Measurements from ENCODE around the gene AIFM3.

Gene AIFM3

GRCh38 chr22:20978419-20978818 lies 11.4 kb downstream of the AIFM3 start:
- Histone ChIP-seq H3K9me3 (ENCODE audit: control insufficient read depth, insufficient read depth, low read depth, low read length) (peaks cover 12% of the 10 kb centered on the region), H3K27me3 (ENCODE audit: control insufficient read depth, insufficient read depth, low read length) (peaks cover 61% of the 10 kb centered on the region), H3K4me3 (ENCODE audit: low read depth, low read length) (0 out of 2 replicates have a peak overlapping the region, but pooled peaks have one; percentile 45), H3K4me1 (ENCODE audit: control insufficient read depth, insufficient read depth, low read length) (peaks cover 16% of the 10 kb centered on the region), H3K9ac (ENCODE audit: low read length) (no peak overlapping the region), H3K36me3 (ENCODE audit: control insufficient read depth, insufficient read depth, low read length) (no peaks in the 10 kb centered on the region), H3K27ac (ENCODE audit: low read depth, low read length) (no peak overlapping the region)

- Histone ChIP-seq H3K36me3 (ENCODE audit: control insufficient read depth, insufficient read depth, low read length) (0 out of 2 replicates have a peak, but pooled peaks cover 5% of the 10 kb centered on the region), H3K27ac (ENCODE audit: low read depth, low read length) (no peak overlapping the region), H3K27me3 (ENCODE audit: control insufficient read depth, insufficient read depth, low read length) (peaks cover 54% of the 10 kb centered on the region), H3K4me1 (ENCODE audit: control insufficient read depth, insufficient read depth, low read length) (peaks cover 16% of the 10 kb centered on the region), H3K9me3 (ENCODE audit: control insufficient read depth, insufficient read depth, low read depth, low read length) (peaks cover 12% of the 10 kb centered on the region), H3K4me3 (ENCODE audit: low read depth, low read length) (peak overlapping the region; percentile 45), H3K9ac (ENCODE audit: low read length) (peak overlapping the region; percentile 28)
Measured at GRCh38 chr22:20979243-20979809, 12.3 kb downstream of the AIFM3 start.

DNA sequence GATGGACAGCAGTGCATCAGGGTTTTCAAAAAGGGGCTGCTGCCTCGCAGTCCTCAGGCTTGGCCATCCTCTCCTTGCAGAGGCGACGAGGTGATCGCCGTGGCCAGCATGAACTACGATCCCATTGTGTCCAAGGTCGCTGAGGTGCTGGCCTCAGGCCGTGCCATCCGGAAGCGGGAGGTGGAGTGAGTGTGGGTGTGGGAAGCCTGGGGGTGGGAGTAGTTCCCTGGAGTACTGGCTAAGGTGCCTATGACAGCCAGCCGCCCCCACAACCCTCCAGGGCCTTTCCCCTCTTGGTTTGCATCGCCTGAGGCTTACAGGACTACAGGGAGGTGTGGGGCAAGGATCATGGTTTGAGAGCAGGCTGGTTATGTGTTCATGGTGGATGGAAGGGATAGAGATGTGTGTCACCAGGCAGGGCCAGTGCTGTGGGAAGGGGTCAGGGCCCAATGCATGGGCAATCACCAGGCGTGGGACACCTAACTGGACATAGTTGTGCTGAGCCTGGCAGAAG lies 12.9 kb downstream of the AIFM3 start:
- Histone ChIP-seq H3K36me3 (ENCODE audit: control insufficient read depth, insufficient read depth, low read length) (0 out of 2 replicates have a peak, but pooled peaks cover 5% of the 10 kb centered on the region), H3K27me3 (ENCODE audit: control insufficient read depth, insufficient read depth, low read length) (peaks cover 49% of the 10 kb centered on the region), H3K9ac (ENCODE audit: low read length) (peak overlapping the region; percentile 28), H3K4me1 (ENCODE audit: control insufficient read depth, insufficient read depth, low read length) (peaks cover 16% of the 10 kb centered on the region), H3K27ac (ENCODE audit: low read depth, low read length) (no peak overlapping the region), H3K4me3 (ENCODE audit: low read depth, low read length) (peak overlapping the region; percentile 43), H3K9me3 (ENCODE audit: control insufficient read depth, insufficient read depth, low read depth, low read length) (peaks cover 12% of the 10 kb centered on the region)

- peaks cover 16% of the 10 kb centered on the region for H3K4me1 ChIP-seq (ENCODE audit: control insufficient read depth, insufficient read depth, low read length)
- no peak overlapping the region for H3K4me3 ChIP-seq (ENCODE audit: low read depth, low read length)
- H3K27ac ChIP-seq (ENCODE audit: low read depth, low read length): no peak overlapping the region
- peaks cover 12% of the 10 kb centered on the region for H3K9me3 ChIP-seq (ENCODE audit: control insufficient read depth, insufficient read depth, low read depth, low read length)
- peaks cover 48% of the 10 kb centered on the region for H3K27me3 ChIP-seq (ENCODE audit: control insufficient read depth, insufficient read depth, low read length)
- peaks cover 6% of the 10 kb centered on the region; the same call in 1 of the 2 replicates for H3K36me3 ChIP-seq (ENCODE audit: control insufficient read depth, insufficient read depth, low read length)
- H3K9ac ChIP-seq (ENCODE audit: low read length): no peak overlapping the region
Measured at GRCh38 chr22:20980523-20980922, 13.5 kb downstream of the AIFM3 start.

- Histone ChIP-seq H3K36me3 (ENCODE audit: control insufficient read depth, insufficient read depth, low read length) (peaks cover 11% of the 10 kb centered on the region; the same call in 1 of the 2 replicates), H3K9ac (ENCODE audit: low read length) (peak overlapping the region; percentile 97), H3K27me3 (ENCODE audit: control insufficient read depth, insufficient read depth, low read length) (peaks cover 41% of the 10 kb centered on the region), H3K27ac (ENCODE audit: low read depth, low read length) (no peak overlapping the region; the same call in 1 of the 2 replicates), H3K9me3 (ENCODE audit: control insufficient read depth, insufficient read depth, low read depth, low read length) (peaks cover 12% of the 10 kb centered on the region), H3K4me3 (ENCODE audit: low read depth, low read length) (peak overlapping the region; percentile 89), H3K4me1 (ENCODE audit: control insufficient read depth, insufficient read depth, low read length) (peaks cover 16% of the 10 kb centered on the region)
Measured at GRCh38 chr22:20980938-20981722, 14.1 kb downstream of the AIFM3 start.

DNA sequence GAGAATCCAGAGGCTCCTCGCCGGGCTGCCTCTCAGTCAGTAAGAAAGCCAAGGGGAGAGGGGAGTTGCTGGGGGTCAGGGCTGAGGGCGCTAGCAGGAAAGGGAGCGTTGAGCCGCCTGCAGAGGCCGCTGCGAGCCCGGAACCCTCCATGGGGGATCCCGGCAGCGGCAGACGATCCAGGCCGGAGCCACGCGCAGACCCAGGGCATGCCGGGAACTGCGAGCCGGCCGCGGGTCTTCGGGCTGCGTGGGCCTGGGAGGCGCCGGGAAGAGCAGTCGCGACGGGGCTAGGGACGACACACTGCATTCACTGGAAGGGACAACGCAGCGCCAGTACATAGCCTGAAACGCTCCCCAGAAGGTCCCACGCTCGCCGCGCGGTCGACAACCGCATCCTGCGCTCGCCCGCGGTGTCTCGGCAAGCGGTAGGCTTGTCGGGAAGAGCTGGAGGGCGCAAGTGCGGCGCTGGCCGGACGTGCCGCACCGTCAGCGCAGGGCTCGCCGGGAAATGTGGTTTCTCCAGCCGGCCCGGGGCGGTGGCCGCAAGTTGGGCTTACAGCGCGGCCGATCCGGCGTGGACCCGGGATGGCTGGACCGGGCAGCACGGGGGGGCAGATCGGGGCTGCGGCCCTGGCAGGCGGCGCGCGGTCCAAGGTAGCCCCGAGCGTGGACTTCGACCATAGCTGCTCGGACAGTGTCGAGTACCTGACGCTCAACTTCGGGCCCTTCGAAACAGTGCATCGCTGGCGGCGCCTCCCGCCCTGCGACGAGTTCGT lies 14.9 kb downstream of the AIFM3 start, which contains the start of gene LZTR1:
Gene LZTR1 (plus strand): TSS at position 511 of the 776 bp plus-strand sequence. CDS start 75 bp downstream, at position 586.
- Histone ChIP-seq H3K9me3 (ENCODE audit: control insufficient read depth, insufficient read depth, low read depth, low read length) (peaks cover 12% of the 10 kb centered on the region), H3K27me3 (ENCODE audit: control insufficient read depth, insufficient read depth, low read length) (peaks cover 33% of the 10 kb centered on the region), H3K27ac (ENCODE audit: low read depth, low read length) (peak within 1 kb of the TSS; percentile 83; the same call in 1 of the 2 replicates), H3K4me3 (ENCODE audit: low read depth, low read length) (peak within 1 kb of the TSS; percentile 89), H3K9ac (ENCODE audit: low read length) (peak within 1 kb of the TSS; percentile 97), H3K4me1 (ENCODE audit: control insufficient read depth, insufficient read depth, low read length) (peaks cover 16% of the 10 kb centered on the region), H3K36me3 (ENCODE audit: control insufficient read depth, insufficient read depth, low read length) (peaks cover 15% of the 10 kb centered on the region; the same call in 1 of the 2 replicates)

DNA sequence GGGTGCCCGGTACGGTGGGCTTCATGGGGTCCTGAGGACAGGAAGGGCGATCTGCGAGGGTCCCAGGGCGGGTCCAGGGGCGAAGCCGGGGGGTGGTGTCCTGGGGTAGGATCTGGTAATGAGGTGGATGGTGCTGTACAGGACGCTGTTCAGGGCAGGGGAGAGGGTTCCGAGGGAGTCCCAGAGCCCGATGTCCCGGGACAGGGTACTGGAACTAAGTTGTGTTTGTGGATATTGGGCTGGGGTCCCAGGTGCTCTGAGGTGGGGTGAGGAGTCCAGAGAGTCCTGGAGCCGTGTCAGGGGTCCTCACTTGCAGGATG lies 15.5 kb downstream of the AIFM3 start:
- H3K9me3 ChIP-seq (ENCODE audit: control insufficient read depth, insufficient read depth, low read depth, low read length): peaks cover 12% of the 10 kb centered on the region
- peaks cover 16% of the 10 kb centered on the region for H3K4me1 ChIP-seq (ENCODE audit: control insufficient read depth, insufficient read depth, low read length)
- H3K27me3 ChIP-seq (ENCODE audit: control insufficient read depth, insufficient read depth, low read length): peaks cover 28% of the 10 kb centered on the region
- peak overlapping the region; percentile 89 for H3K4me3 ChIP-seq (ENCODE audit: low read depth, low read length)
- H3K9ac ChIP-seq (ENCODE audit: low read length): peak overlapping the region; percentile 97
- H3K27ac ChIP-seq (ENCODE audit: low read depth, low read length): no peak overlapping the region; the same call in 1 of the 2 replicates
- H3K36me3 ChIP-seq (ENCODE audit: control insufficient read depth, insufficient read depth, low read length): peaks cover 17% of the 10 kb centered on the region

- Histone ChIP-seq H3K27ac (ENCODE audit: low read depth, low read length) (no peak overlapping the region), H3K36me3 (ENCODE audit: control insufficient read depth, insufficient read depth, low read length) (peaks cover 24% of the 10 kb centered on the region)
Measured at GRCh38 chr22:20983081-20983771, 16.2 kb downstream of the AIFM3 start.

GRCh38 chr22:20985720-20986119 lies 18.7 kb downstream of the AIFM3 start:
- Histone ChIP-seq H3K27me3 (ENCODE audit: control insufficient read depth, insufficient read depth, low read length) (peaks cover 1% of the 10 kb centered on the region; the same call in 1 of the 2 replicates), H3K27ac (ENCODE audit: low read depth, low read length) (no peak overlapping the region), H3K4me1 (ENCODE audit: control insufficient read depth, insufficient read depth, low read length) (peaks cover 8% of the 10 kb centered on the region; the same call in 1 of the 2 replicates), H3K9ac (ENCODE audit: low read length) (no peak overlapping the region), H3K9me3 (ENCODE audit: control insufficient read depth, insufficient read depth, low read depth, low read length) (no peaks in the 10 kb centered on the region), H3K4me3 (ENCODE audit: low read depth, low read length) (no peak overlapping the region), H3K36me3 (ENCODE audit: control insufficient read depth, insufficient read depth, low read length) (peaks cover 35% of the 10 kb centered on the region)

More at GRCh38 chr22:20983081-20983771, 16.2 kb downstream of the AIFM3 start:
- H3K27me3 ChIP-seq (ENCODE audit: control insufficient read depth, insufficient read depth, low read length): peaks cover 21% of the 10 kb centered on the region
- peaks cover 9% of the 10 kb centered on the region for H3K9me3 ChIP-seq (ENCODE audit: control insufficient read depth, insufficient read depth, low read depth, low read length)
- H3K9ac ChIP-seq (ENCODE audit: low read length): no peak overlapping the region
- peak overlapping the region; percentile 89 for H3K4me3 ChIP-seq (ENCODE audit: low read depth, low read length)
- peaks cover 16% of the 10 kb centered on the region for H3K4me1 ChIP-seq (ENCODE audit: control insufficient read depth, insufficient read depth, low read length)

DNA sequence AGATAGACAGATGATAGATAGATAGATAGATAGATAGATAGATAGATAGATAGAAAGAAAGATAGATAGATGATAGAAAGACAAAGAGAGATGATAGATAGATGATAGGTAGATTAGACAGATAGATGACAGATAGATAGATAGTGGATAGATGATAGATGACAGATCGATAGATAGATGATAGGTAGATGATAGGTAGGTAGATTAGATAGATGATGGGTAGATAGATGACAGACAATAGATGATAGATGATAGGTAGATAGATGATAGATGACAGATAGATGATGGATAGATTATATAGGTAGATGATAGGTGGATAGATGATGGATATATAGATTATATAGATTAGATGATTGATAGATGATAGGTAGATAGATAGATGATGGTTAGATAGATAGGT lies 19.3 kb downstream of the AIFM3 start:
- Histone ChIP-seq H3K9ac (ENCODE audit: low read length) (no peak overlapping the region), H3K27me3 (ENCODE audit: control insufficient read depth, insufficient read depth, low read length) (no peaks in the 10 kb centered on the region), H3K4me1 (ENCODE audit: control insufficient read depth, insufficient read depth, low read length) (peaks cover 6% of the 10 kb centered on the region; the same call in 1 of the 2 replicates), H3K9me3 (ENCODE audit: control insufficient read depth, insufficient read depth, low read depth, low read length) (no peaks in the 10 kb centered on the region), H3K36me3 (ENCODE audit: control insufficient read depth, insufficient read depth, low read length) (peaks cover 41% of the 10 kb centered on the region), H3K27ac (ENCODE audit: low read depth, low read length) (no peak overlapping the region), H3K4me3 (ENCODE audit: low read depth, low read length) (no peak overlapping the region)
